AG09309 (cell line): ENCODE results near the gene SPDYC.

Experiments
- DNase-seq: peaks from one replicate; pipeline ENCODE4 v3.0.0-alpha.2; 2010; ENCODE audit warnings: low read depth
- H3K4me3 ChIP-seq: 2 replicates; pipeline ENCODE4 v1.5.1; 2011; ENCODE audit warnings: mild to moderate bottlenecking, low read depth, low read length, moderate library complexity; ENCODE audit not compliant: control insufficient read depth
- TF ChIP-seq, protein P1 (sequence below): IDR thresholded peaks from 2 replicates; pipeline ENCODE4 v1.5.1; 2011; ENCODE audit warnings: mild to moderate bottlenecking, low read depth, low read length, inconsistent platforms; ENCODE audit not compliant: insufficient read depth, control insufficient read depth; ENCODE audit errors: missing control alignments

SPDYC gene

DNA sequence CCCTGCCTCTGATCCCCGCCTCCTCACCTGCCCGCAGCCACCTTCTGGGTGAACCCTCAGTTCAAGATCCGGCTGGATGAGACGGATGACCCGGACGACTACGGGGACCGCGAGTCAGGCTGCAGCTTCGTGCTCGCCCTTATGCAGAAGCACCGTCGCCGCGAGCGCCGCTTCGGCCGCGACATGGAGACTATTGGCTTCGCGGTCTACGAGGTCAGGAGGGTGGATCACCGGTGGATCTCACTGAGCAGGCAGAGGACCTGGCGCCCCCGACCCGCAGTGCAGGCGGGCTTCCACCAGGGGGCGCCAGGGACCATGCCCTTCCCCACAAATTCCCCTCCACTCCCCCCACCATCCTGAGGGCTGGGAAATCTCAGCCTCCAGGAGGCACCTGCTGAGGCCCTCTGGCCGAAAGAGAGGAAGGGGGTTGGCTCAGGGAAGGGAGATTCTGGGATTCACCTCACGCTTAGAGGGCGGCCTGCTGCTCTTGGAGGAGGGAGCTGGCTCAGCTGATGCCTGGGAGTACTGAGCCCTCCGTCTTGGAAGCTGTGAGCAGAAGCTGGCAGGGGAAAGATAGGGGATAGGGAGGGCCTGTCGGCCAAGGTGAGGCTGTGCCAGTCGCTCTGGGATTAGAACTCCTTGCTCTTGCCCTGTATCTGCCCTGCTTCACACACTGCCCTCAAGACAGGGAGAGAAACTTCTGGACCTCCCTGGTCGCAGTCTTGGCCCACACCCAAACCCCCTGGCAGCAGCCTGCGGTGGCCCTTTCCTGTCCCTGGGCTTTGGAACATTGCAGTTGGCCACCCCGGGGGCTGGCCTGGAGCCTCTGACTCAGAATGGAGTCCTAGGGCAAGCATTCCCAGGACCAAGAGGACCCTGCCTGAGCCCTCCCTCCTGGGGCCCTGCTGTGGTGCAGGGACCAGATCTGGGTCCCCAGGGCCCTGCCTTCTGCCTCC lies 34.9 kb downstream of the SPDYC start:
- DNase-seq = no peak
- TF ChIP-seq, protein P1, sequence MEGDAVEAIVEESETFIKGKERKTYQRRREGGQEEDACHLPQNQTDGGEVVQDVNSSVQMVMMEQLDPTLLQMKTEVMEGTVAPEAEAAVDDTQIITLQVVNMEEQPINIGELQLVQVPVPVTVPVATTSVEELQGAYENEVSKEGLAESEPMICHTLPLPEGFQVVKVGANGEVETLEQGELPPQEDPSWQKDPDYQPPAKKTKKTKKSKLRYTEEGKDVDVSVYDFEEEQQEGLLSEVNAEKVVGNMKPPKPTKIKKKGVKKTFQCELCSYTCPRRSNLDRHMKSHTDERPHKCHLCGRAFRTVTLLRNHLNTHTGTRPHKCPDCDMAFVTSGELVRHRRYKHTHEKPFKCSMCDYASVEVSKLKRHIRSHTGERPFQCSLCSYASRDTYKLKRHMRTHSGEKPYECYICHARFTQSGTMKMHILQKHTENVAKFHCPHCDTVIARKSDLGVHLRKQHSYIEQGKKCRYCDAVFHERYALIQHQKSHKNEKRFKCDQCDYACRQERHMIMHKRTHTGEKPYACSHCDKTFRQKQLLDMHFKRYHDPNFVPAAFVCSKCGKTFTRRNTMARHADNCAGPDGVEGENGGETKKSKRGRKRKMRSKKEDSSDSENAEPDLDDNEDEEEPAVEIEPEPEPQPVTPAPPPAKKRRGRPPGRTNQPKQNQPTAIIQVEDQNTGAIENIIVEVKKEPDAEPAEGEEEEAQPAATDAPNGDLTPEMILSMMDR = peak; percentile 86
- no peak overlapping the region for H3K4me3 ChIP-seq

DNA sequence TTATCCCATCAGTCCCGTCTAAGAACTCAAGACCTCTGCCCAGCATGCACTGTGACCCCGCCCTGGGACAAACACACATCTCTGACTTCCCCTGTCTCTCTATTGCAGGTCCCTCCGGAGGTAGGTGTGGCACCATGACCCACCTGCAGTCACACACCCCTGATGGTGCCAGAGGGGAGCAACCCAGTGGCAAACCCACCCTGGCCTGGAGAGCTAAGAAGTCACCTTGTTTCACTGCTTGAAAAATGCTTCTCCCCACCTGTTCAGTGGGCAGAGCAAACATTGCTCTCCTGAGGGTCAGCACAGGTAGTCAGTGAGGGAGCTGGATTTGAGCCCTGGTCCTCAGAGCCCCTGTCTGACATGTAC lies 35.6 kb downstream of the SPDYC start:
- DNase-seq = no peak
- H3K4me3 ChIP-seq = no peak overlapping the region
- TF ChIP-seq, protein P1 = no peak

DNA sequence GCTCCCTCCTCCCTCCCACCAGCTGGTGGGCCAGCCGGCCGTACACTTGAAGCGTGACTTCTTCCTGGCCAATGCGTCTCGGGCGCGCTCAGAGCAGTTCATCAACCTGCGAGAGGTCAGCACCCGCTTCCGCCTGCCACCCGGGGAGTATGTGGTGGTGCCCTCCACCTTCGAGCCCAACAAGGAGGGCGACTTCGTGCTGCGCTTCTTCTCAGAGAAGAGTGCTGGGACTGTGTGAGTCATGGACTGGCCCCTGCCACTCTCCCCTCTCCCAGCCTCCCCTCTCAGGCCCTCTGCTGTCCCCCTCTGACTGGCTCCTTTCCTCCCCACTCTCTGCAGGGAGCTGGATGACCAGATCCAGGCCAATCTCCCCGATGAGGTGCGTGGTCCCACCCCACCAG lies 36.4 kb downstream of the SPDYC start:
- TF ChIP-seq, protein P1 = no peak
- DNase-seq = no peak
- no peak overlapping the region for H3K4me3 ChIP-seq

DNA sequence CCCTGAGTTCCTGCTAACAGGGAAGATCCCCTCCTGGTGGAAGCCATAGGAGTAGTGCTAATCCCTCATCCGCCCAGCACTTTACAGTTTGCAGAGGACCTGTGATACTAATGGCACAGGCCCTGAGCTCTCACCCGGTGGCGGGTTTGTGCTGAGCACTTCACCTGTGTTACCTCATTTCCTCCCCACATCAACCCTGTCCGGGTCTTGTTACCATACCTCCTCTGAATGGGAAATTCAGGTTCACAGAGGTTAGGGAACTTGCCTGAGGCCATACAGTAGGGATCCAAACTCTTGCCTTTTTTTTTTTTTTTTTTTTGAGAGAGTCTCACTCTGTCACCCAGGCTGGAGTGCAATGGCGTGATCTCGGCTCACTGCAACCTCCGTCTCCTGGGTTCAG lies 36.9 kb downstream of the SPDYC start:
- H3K4me3 ChIP-seq = no peak overlapping the region
- TF ChIP-seq, protein P1 = no peak
- DNase-seq = no peak

DNA sequence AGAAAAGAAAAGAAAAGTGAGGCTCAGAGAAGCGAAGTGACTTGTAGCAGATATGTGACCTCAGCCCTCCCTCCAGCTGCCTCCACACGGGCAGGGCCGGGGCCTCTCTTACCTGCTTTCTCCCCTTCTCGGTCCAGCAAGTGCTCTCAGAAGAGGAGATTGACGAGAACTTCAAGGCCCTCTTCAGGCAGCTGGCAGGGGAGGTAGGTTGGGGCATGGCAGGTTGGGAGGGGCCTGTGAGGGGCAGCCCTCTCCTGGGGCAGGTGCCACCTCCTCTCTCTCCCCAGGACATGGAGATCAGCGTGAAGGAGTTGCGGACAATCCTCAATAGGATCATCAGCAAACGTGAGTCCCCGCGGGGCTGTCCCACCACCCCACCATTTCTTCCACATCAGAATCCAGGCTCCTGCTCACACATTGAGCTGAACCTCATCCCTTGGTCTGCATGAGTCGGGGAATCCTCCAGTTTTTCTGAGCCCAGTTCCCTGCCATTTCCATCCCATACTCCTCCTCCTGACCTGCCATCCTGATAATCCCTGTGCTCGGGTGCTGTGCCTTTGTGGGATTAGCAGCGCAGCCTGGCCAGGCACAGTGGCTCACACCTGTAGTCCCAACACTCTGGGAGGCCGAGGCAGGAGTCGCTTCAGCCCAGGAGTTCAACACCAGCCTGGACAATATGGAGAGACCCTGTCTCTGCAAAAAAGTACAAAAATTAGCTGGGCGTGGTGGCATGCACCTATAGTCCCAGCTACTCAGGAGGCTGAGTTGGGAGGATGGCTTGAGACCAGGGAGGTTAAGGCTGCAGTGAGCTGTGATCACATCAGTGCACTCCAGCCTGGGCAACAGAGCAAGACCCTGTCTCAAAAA lies 38.1 kb downstream of the SPDYC start:
- TF ChIP-seq, protein P1 = no peak
- DNase-seq = no peak
- no peak overlapping the region for H3K4me3 ChIP-seq

DNA sequence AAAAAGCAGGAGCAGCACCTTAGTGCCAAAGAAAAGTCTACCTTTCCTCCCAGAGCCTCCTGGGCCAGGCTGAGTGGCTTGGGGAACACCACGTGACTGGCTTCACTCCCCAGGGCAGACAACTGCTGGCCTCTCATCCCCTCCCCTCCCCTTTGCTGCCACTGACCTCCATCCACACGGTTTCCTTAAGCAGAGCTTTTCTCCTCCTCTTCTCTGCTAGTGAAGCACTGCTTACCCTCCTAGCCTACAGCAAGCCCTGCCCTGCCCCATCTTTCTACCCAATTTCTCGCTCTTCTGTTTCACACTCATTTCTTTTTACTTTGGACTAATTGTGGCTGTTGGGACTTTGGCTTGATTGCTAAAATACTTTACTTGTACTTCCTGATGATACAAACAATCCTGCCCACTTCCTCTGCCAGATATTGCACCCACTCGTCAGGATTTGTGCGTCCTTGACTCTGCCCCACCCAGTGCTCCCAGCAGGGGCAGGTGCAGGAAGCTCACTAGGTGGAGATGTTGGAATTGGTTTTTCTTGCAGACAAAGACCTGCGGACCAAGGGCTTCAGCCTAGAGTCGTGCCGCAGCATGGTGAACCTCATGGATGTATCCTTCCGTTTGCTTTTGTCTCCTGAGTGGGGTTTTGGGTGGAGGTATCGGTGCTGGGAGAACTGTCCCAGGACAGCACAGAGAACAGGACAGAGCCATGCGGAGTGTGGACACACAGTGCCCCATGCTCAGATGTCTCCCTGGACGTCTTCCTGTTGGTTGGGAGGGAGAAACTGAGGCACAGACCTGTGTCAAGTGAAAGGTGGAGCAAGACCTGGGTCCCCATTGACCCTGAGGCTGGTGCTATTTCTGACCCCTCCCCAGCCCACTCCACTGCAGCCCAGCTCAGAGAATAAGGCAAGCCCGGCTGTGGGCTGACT lies 39.0 kb downstream of the SPDYC start:
- TF ChIP-seq, protein P1 = no peak
- H3K4me3 ChIP-seq = no peak overlapping the region
- no peak for DNase-seq
